GM19193 (cell line): ENCODE results near the gene C1QL2.

Experiments used
- POLR2A ChIP-seq: IDR thresholded peaks from 4 replicates; pipeline ENCODE4 v1.6.1; 2011; ENCODE audit not compliant: insufficient read depth, insufficient read length; ENCODE audit errors: extremely low read depth

Gene C1QL2

DNA sequence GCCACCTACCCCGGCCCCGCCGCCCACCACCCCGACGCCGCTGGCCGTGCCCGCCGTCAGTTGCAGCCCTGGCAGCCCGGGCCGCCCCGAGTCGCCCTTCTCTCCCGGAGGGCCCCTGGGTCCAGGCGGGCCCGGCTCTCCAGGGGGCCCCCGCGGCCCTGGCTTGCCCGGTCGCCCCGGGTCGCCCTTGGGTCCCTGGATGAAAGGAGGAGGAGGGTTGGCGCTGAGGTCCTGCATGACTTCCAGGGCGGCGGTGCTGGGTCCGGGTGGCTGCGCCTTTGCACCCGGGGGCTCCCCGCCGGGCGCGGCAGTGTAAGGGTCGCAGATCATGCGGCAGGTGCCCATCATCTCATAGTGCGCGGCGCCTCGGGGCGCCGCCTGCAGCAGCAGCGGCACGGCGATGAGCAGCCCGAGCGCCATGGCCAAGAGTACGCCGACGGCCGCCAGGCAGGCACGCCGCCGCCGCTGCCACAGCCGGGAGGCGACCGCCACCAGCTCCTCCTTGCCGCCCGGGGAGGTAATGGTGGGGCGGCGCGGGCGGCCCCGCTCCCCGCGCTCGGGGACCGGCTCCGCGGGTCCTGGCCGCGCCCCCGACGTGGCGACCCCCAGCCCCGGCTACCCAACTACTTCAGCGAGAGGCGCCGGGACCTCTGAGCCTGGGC, 570 bp downstream of the C1QL2 start:
- no peak for TF ChIP-seq POLR2A

DNA sequence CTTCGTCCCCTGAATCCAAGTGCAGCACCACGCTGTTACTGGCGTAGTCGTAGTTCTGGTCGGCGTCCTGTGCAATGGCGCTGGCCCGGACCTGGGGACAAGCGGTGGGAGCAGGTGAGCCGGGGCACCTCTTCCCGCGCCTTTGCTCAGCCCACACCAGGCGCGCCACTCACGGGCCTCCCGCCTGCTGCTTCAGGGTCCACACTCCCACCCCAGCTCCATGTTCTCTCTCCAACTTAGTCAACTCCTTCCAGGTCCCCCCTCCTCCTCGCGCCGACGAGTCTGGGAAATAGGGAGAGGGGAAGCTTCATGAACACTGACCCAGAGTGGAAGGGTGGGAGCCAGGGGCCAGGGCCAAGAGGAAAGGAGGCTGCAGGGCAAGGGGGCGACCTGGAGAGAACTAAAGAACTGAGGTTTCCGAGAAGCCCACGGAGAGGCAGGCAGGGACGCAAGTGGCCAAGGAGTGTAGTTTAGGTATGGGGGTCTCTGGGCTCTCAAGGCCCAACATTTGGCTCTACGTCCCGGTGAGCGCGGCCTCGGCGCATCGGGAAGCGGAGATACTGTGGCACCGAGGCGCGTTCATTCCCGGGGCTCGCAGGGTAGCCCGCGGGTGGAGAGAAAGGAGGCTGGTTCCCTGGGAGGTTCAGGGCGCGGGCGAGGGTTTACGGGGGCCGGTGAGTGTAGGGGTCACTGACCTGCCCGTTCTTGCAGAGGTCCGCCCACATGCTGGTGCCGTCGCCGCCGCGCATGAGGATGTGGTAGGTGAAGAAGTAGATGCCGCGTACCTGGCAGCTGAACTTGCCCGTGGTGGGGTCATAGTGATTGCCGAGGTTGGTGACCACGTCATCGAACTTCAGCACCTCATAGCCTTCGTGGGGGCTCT, 1.4 kb downstream of the C1QL2 start:
- TF ChIP-seq POLR2A, result no peak

DNA sequence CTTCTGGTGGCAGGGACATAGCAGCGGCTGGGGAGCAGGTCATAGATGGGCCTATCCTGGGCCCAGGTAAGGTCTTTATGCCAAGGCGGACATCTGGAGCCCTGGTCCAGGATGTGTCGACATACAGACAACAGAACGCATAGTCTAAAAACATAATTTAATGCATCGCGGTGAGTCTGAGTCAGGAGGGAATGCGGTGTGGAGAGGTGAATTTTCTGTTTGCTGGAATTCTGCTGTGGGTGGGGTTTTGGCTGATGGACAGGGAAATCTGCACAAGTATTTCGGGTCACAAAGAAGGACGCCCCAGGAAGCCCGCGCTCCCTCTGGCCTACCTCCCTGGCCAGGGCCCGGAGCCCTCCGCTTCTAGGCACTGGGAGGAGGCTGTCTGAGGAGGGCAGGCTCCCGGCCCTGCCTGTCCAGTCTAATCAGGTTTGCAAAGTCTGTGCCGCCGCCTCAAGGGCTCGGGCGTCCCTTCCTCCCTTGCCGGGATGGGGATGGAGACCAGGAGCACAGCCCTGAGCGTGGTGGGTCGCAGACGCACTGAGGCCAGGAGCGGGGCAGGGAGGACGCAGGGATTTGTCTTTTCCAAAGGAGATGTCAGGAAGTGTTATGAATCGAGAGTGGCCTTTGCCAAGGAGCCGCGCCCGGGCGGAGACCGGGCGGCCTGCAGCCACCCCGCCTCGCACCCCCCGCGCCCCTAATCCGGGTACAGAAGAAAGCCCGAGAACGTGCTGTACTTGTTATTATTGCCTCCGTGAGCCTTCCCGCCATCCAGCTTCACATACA, 2.3 kb downstream of the C1QL2 start:
- no peak for TF ChIP-seq POLR2A

DNA sequence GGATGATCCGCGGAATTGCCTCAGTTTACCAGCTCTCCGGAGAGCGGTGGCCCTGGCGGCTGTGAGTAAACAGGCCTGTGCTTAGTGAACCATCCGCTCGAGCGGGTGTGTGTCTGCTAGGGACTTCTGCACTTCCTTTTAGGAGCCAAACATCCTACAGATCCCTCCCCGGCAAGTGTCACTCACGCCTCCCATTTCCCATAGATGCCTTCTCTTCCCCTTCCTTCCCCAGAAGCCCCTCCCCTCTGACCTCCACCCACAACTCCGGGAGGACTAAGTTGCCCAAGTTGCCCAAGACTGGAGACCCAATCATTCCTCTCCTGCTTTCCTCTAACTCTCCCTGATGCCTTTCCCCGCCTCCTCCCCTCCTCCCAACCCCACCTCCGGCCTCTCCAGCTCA, 2.9 kb downstream of the C1QL2 start:
- TF ChIP-seq POLR2A, result no peak

DNA sequence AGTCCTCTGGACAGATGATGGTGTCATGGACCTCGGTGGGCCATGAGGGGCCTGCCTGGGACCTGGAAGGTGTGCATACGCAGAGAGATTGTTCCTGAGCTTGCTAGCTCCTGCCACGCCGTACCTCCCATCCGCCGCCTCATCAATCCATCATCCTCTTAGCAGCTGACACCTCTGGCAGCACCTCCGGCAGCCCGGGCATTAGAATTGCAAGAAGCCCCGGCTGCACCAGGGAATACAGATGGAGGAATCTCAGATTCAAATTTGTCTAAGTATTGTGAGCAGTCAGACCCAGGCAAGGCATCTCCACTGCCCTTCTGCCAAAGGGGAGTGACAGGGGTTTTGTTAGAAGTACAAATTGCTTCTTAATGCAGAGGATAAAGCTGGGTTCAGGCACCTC, 4.5 kb downstream of the C1QL2 start:
- TF ChIP-seq POLR2A, result no peak

DNA sequence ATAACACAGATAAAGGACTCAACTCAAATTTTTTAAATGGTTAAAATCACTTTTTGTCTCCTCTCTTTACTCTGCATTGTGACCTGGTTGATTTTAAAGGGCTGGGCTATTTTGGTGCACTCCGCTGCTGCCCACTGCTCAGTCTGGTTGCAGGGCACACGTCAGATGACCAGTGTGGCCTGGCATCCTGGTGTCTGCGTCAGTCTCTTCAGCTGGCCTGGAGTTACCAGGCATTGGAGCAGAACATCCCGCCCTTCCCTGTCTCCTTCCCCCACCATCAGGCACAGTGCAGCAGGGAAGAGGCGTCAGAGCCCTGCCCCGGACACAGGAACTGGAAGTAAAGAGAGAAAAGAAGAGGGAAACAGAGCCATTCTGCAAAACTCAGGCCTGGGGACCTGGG, 8.9 kb downstream of the C1QL2 start:
- no peak for TF ChIP-seq POLR2A

DNA sequence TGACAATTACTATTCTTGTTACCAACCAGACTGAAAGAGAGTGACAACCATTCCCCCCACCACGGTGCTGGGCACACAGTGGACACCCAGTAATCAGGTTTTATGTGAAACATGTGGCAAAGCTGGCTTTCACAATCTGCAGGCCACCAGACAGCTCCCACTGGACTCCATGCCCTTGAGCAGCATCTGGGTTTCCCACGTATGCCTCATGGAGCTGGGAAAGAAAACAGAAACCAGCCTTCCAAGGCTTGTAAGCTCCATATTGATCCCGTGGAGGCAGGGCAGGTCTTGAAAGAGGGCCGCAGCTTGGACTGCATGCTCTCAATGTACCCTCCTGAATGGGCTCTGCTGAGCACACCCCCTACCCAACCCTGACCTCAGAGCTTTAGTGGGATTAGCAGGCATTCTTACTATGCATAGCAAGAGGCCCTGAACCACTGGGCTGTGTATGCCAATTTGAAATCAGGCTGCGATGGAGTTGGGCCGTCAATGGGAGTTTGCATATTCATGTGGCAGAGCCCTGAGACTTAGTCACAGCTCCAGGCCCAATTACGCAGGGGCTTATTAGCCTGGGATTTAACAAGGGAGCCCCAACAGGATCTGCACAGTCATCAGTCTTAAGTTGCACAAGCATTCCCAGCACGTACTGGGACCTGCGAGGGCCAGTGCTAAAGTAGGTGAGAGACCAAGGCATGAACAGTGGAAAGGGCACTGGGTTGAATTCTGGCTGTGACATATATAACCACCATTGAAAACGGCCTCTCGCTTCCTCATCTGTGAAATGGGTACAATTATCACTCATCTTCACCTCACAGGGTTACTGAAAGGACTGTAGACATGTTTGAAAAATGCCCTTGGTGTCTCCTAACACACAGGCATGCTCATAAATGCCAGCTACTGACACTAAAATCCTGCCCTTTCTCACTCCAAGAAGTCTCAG, 10.5 kb downstream of the C1QL2 start:
- TF ChIP-seq POLR2A, result no peak

DNA sequence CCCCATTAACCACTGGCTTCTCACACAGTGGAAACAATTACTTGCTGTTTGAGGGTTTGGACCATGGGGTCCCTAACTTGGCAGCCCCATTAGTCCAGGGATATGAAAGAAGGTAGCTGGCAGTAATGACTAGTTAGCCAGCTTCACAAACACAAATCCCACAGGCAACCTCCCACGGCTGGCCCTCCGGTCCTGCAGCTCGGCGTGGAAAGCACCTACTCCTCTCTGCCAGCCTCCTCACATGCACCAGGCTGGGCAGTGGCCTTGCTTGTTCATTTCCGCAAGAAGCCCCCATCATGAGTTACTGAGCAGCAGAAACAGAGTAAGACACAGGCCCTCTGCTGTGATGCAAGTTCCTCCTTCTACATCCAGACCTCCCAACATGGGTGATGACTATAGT, 13.7 kb downstream of the C1QL2 start:
- no peak for TF ChIP-seq POLR2A

DNA sequence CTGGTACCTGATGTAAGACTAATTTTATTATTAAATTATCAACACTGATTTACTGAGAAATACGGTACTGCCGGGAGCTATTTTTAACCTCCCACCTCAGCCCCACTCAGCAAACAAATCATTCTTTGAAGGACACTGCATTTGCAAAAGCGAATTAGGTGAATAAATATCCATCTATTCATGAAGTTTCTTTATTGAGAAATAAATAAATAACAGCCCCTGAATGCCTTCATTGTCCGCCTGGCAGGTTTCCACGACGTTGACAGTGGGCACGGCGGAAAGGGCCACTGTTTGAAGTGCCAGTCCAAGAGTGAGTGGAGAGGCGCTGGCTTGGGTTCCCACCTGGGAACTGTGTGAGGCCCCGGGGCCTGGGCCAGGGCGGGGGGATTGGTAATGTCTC, 15.7 kb downstream of the C1QL2 start:
- no peak for TF ChIP-seq POLR2A

DNA sequence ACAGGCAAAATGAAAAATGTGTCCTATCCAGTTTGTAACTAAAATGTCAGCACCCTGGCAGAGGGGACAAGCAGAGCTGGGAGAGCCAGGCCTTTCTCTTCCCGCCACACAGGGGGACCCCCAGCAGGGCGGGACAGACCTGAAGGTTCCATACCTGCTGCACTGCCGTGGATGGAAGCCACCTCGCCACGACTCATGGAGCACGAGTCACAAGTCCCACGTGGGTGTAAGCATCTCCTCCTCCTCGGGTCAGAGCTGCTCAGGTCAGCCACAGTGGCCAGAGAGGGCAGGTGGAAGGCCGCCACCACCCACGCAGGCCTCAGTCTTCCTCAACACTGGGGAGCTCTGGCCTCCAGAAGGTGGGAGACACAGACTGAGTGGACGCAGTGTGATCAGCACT, 21.0 kb downstream of the C1QL2 start:
- no peak for TF ChIP-seq POLR2A

DNA sequence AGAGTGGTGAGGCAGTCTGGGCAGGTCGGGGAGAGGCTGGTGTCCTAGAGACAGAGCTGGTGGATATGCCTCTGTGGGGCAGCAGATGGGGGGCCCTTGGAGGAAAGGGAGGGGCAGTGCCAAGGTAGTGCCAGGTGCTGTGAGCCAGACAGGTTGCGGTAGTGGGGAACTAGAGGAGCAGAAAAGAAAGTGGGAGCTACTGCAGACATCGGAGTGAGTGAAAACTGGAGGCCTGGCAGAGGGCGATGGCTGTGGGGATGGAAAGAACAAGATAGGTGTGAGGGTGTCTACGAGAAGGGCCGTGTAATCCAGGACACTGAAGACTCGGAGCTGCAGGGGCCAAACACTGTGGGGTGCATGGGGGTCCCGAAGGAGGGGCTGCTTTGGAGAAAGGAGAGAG, 21.7 kb downstream of the C1QL2 start:
- no peak for TF ChIP-seq POLR2A

DNA sequence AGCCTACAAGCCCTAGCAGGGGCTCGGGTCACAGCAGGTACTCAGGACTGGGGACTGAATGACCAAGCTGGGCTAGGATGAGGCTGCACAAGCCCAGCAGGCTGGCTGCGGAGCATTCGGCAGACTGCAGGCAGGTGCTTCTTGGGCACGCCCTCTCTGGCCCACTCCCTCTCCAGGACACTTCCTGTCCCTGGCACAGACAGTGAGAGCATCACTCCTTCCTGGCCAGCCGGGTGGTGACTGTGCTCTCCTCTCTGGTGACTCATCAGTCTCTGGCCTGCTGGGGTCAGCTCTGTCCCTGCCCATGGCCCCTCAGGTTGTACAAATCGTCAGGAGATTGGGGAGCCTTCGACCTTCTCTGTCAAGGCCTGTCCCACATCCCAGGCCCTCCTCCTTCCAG, 22.5 kb downstream of the C1QL2 start:
- no peak for TF ChIP-seq POLR2A

DNA sequence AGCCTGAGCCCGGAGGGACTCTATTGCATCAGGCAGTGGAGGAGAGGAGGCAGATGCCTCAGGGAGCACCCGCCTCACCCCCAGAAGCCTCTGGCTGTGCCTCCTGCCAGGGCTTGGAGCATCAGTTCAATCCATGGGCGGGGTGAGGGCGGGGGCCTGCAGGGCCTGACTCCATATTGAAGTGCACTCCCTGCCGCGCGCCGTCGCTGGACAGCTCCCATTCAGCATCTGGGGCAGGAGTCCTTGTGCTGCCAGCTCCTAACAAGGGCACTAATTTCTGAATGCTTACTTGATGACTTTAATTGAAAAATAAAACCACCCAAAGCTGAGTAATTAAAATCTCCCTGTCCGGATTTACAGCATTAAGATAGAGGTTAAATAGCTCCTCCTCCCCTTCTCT, 23.8 kb downstream of the C1QL2 start:
- TF ChIP-seq POLR2A, result no peak

DNA sequence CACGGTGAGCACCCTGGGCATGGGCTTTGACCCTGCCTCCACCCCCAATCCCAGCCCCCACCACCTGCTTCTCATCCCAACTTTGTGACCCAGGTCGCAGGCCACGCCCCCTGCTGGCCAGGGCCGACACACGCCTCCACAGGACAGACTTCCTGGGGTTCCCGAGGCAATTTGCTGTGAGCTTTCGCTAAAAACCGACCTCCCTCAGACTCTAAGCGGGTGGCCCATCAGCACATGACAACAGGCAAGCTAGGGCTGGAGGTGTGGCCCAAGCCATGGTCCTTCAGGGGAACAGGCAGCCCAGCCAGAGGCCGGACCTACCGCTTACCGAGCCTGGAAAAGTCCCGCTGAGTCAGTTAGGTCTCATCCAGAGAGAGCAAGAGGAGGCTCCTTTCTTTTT, 31.9 kb downstream of the C1QL2 start:
- TF ChIP-seq POLR2A, result no peak
